ENCODE measurements around the gene AXIN1.

Gene AXIN1

GRCh38 chr16:286491-287297 is 65.8 kb downstream of the AXIN1 start:
- no peak for DNase-seq (ENCODE audit: low read depth, low spot score)

GRCh38 chr16:285146-286055 is 67.1 kb downstream of the AXIN1 start:
- DNase-seq (ENCODE audit: low read depth, low spot score) = no peak
- H3K27ac ChIP-seq = no peak overlapping the region

More at GRCh38 chr16:286491-287297, 65.8 kb downstream of the AXIN1 start:
- H3K27ac ChIP-seq = no peak overlapping the region

- DNase-seq (ENCODE audit: low read depth, low spot score) = no peak
- no peak overlapping the region for H3K27ac ChIP-seq
Observed at GRCh38 chr16:284204-285120, 68.1 kb downstream of the AXIN1 start.

GRCh38 chr16:283033-283805 is 69.3 kb downstream of the AXIN1 start, which contains the start of gene PDIA2:
Gene PDIA2, plus strand, starts transcription at chr16:283164. Its CDS starts 6 bp downstream, at chr16:283170.
- H3K27ac ChIP-seq = no peak within 1 kb of the TSS
- no peak for DNase-seq (ENCODE audit: low read depth, low spot score)

- DNase-seq (ENCODE audit: low read depth, low spot score) = no peak
Observed at GRCh38 chr16:282491-282890, 70.0 kb downstream of the AXIN1 start.

GRCh38 chr16:281660-282255 is 70.8 kb downstream of the AXIN1 start:
- no peak overlapping the region for H3K27ac ChIP-seq
- DNase-seq (ENCODE audit: low read depth, low spot score) = no peak

More at GRCh38 chr16:282491-282890, 70.0 kb downstream of the AXIN1 start:
- no peak overlapping the region for H3K27ac ChIP-seq

- H3K27ac ChIP-seq = no peak overlapping the region
- DNase-seq (ENCODE audit: low read depth, low spot score) = no peak
Observed at GRCh38 chr16:280991-281659, 71.4 kb downstream of the AXIN1 start.

- DNase-seq (ENCODE audit: low read depth, low spot score) = no peak
- no peak within 1 kb of the TSS for H3K27ac ChIP-seq
Observed at GRCh38 chr16:280552-280951, 72.0 kb downstream of the AXIN1 start, which contains the start of gene ARHGDIG. Gene ARHGDIG, plus strand, starts transcription at chr16:280591. Its CDS starts 90 bp downstream, at chr16:280681.

GRCh38 chr16:280005-280460 is 72.5 kb downstream of the AXIN1 start:
- no peak overlapping the region for H3K27ac ChIP-seq
- no peak for DNase-seq (ENCODE audit: low read depth, low spot score)

GRCh38 chr16:279531-279930 is 73.0 kb downstream of the AXIN1 start:
- H3K27ac ChIP-seq = no peak overlapping the region
- no peak for DNase-seq (ENCODE audit: low read depth, low spot score)

GRCh38 chr16:278863-279366 is 73.6 kb downstream of the AXIN1 start:
- DNase-seq (ENCODE audit: low read depth, low spot score) = peak; percentile 55
- no peak overlapping the region for H3K27ac ChIP-seq

GRCh38 chr16:276426-277077 is 76.0 kb downstream of the AXIN1 start:
- no peak overlapping the region for H3K27ac ChIP-seq
- no peak for DNase-seq (ENCODE audit: low read depth, low spot score)

- H3K27ac ChIP-seq = no peak within 1 kb of the TSS
- no peak for DNase-seq (ENCODE audit: low read depth, low spot score)
Observed at GRCh38 chr16:275786-276232, 76.7 kb downstream of the AXIN1 start, which contains the start of gene RGS11. Gene RGS11, minus strand, starts transcription at chr16:275944. Its CDS starts 33 bp downstream, at chr16:275911.

GRCh38 chr16:275041-275641 is 77.4 kb downstream of the AXIN1 start:
- H3K27ac ChIP-seq = no peak overlapping the region
- no peak for DNase-seq (ENCODE audit: low read depth, low spot score)

GRCh38 chr16:273547-274421 is 78.7 kb downstream of the AXIN1 start:
- no peak overlapping the region for H3K27ac ChIP-seq
- no peak for DNase-seq (ENCODE audit: low read depth, low spot score)

Data from epithelial cell of prostate (primary cell).